Measurements from ENCODE around the gene TMEM238L.
A peak's percentile ranks its signal among the peaks of the same experiment; 100 is the strongest.
"Not testable (repeated sequence)": the region's sequence is repeated elsewhere in the genome, so short reads cannot be mapped to it uniquely, and the experiment has no call there.

The TMEM238L gene

GRCh38 chr17:10803830-10804475 lies at the start of gene TMEM238L:
Gene TMEM238L (minus strand): TSS chr17:10804099. CDS start chr17:10803963, 136 bp downstream.
- no peak for DNase-seq

DNA sequence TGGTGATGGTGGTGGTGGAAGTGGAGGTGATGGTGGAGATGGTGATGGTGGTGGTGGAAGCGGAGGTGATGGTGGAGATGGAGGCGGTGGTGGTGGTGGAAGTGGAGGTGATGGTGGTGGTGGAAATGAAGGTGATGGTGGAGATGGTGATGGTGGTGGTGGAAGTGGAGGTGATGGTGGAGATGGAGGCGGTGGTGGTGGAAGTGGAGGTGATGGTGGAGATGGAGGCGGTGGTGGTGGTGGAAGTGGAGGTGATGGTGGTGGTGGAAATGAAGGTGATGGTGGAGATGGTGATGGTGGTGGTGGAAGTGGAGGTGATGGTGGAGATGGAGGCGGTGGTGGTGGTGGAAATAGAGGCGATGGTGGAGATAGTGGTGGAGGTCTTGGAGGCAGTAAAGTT lies 42.7 kb upstream of the TMEM238L start:
- DNase-seq: not testable (repeated sequence)

DNA sequence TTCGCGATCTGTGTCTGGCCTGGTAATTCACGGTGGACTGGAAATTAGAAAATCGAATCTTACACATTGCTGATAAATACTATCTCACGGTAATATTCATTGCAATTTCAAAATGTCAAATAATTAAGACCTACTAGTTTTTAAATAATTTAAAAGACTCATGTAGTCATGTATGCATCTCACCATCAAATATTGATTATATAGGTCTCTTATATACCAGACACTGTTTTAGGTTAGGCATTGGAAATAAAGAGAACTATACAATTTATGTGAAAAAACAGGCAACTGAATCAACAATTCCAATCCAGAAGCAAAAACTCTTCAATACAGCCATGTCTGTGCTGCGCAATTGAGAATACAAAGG lies 41.5 kb upstream of the TMEM238L start:
- no peak for DNase-seq

DNA sequence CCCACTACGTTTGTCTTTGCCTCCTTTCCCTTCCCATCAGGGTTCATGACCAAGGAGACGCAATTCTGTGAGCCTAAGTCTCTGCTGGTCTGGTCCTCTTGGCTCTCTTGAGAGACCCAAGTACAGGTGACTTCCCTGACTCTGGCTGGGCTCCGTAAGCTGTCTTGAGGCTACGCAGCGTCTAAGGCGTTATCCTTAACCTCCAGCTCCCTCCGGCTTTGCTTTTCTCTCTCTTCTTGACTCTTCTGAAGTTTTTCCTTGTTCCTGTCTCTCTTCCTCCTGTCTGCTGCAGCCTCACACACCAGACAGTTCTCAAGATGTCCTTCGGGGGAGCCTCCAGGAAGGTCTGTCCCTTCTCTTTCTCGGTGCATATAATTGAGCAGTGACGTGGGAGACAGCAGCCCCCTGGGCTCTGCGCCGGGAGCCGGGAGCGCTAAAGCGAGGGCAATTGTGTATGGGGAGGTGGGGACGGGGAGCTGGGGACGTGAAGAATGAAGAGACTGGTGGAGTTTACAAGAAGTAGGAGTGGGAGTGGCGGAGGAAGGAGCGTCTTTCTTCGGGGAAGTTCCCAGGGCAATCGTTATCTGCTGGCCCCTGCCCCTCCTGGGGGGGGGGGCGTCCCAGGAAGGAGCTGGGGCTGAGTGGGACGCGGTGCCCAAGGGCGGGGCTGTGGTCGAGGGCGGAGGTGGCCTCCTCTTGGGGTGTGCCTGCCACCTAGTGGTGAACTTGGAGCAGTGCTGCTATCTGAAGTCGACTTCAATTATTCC lies 40.9 kb upstream of the TMEM238L start:
- peak; percentile 76 for DNase-seq

GRCh38 chr17:10843811-10844210 lies 39.9 kb upstream of the TMEM238L start:
- no peak for DNase-seq

- no peak for DNase-seq
Measured at GRCh38 chr17:10842658-10843057, 38.8 kb upstream of the TMEM238L start.

DNA sequence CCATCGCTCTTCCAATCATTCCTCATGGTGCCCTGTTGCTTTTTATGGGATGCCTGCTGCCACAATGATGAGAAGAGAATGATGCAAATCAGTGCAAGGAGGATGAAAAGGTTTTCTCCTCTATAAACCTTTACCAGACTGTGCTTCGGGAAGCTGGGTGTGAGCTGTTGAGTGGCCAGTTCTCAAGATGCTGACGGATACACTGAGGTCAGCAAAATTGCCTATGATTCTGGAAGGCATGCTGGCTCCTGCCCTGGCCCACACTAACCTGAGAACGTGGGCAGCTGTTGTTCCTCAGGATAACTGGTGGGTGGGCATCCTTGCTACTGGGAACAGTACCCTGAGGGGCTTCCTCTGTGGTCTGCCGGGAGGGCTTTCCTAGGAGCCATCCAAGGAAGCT lies 34.8 kb upstream of the TMEM238L start:
- DNase-seq: no peak

- DNase-seq: no peak
Measured at GRCh38 chr17:10837921-10838320, 34.0 kb upstream of the TMEM238L start, which contains the start of gene PIRT. Gene PIRT (minus strand): TSS chr17:10838087. CDS start chr17:10825645, 12,442 bp downstream.

GRCh38 chr17:10836966-10837590 lies 33.2 kb upstream of the TMEM238L start:
- DNase-seq: no peak

GRCh38 chr17:10836145-10836544 lies 32.2 kb upstream of the TMEM238L start:
- no peak for DNase-seq

GRCh38 chr17:10831696-10832095 lies 27.8 kb upstream of the TMEM238L start:
- no peak for DNase-seq

DNA sequence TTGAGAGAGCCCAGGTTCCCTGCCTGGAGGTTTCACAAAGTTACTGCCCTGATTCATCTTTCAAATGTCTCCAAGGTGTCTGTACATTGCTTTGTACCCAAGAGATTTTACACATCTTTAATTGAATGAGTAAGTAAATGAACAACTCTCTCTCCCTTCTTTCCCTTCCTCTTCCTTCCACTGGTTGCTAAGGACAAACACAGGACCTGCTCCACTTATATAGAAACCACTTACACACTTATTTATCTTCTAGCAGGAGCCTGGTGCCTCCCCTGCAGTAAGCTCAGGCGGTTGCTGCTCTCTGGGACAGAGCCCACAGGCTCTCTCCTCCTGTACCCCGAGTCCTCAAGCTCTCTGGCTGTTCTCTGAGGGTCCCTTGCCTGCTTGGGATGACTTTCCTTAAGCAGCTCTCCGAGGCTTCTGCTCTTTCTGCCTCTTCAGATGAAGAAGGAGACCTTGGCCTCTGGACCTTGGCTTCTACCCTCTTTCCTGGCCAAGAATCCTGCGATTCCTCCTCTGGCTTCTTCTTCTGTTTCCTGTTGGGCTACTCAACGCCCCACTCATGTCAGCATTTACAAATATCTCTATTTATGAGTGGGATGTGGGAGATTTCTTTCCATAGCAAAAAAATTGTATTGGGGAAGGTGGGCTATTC lies 24.1 kb upstream of the TMEM238L start:
- no peak for DNase-seq

GRCh38 chr17:10824874-10825273 lies 21.0 kb upstream of the TMEM238L start:
- no peak for DNase-seq

DNA sequence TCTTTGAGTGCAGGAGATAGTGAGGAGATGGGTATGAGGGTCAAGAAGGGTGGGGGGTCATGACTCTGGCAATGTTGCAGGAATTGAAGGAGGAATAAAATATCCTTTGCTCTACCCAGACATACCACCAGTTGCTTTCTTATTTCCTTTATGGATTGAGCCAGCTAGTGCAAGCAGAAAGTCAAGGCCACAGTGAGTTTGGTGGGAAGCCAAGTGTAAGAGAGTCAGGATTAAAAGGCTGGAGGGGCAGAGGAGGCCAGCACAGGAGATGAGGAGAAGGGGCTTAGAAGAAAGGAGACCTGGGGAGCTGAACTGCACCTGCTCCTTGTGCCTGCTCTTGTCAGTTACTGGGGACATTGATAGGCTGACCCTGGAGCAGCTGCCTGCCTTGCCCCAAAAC lies 17.9 kb upstream of the TMEM238L start:
- DNase-seq: no peak

DNA sequence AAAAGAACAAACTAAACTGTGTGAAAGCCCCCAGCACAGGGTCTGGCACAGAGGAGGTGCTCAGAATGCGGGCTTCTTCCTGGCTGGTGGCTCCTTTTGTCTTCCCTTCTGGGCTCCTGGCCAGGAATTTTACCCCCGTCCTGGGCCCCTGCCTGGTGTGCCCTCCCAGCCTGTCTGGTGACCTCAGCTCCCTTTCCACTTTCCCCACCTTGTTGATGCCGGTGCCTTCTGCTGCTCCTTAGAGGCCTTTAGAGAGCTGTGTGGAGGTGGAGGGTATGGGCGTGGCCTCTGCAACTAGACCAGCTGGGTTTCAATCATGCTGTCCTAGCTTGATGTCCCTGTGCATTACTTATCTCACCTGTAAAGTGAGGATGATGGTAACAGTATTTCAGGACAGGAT lies 17.2 kb upstream of the TMEM238L start:
- DNase-seq: no peak

GRCh38 chr17:10815319-10815718 lies 11.4 kb upstream of the TMEM238L start:
- no peak for DNase-seq

GRCh38 chr17:10814075-10814474 lies 10.2 kb upstream of the TMEM238L start:
- no peak for DNase-seq

- DNase-seq: no peak
Measured at GRCh38 chr17:10812674-10813073, 8.8 kb upstream of the TMEM238L start.

DNA sequence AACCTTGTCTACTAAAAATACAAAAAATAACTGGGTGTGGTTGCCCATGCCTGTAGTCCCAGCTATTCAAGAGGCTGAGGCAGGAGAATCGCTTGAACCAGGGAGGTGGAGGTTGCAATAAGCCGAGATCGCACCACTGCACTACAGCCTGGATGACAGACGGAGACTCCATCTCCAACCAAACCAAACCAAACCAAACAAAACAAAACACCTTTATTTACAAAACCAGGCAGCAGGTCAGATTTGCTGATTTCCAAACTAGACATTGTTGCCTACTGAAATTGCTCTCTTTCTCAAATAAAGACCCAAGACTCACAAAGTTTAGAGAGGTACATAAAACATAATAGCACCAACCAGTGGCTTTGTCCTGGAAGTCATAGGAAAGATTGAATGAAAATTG lies 5.7 kb upstream of the TMEM238L start:
- DNase-seq: no peak

DNA sequence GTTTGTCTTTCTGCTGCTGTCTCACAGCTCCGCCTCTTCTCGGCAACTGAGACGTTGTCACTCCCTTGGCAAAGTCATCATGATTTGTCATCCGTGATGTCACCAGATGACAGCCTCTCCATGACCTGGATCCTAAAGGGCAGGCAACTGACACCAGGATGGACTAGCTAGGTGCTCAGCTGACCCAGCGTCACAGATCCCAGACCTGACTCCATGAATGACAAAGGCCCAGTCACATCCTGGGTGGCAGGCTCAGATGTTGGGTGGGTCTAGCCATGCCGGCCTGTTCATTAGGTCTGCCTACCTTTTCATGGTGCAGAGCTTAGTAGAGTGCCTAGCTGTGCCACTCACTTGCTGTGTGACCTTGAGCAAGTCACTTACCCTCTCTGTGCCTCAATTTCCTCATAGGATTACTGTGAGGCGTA lies 3.8 kb upstream of the TMEM238L start:
- DNase-seq: no peak

DNA sequence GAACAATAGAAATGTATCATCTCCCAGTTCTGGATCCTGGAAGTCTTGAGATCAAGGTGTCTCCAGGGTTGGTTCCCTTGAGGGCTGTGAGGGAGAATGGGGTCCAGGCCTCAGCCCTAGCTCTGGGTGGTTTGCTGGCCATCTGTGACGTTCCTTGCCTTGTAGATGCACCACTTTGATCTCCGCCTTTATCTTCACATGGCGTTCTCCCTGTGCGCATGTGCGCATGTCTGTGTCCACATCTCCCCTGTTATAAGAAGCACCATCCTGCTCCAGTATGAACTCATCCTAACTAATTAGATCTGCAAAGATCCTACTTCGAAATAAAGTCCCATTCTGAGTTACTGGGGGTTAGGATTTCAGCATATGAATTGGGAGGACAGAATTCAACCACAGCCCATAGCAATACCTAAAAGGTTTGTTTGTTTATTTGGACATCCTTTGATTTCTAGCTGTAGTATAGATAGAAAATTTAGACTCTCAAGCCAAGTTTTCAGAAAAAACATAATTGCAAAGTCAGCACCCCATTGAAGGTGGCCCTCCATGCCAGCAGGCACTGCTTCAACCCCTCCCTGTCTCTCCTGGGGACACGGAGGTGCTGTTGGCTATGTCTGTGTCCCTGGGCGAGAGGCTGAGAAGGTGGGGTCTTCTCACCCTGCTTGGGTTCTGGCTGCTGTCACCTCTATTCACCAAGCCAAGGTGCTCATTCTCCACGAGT lies 2.8 kb upstream of the TMEM238L start:
- DNase-seq: no peak

DNA sequence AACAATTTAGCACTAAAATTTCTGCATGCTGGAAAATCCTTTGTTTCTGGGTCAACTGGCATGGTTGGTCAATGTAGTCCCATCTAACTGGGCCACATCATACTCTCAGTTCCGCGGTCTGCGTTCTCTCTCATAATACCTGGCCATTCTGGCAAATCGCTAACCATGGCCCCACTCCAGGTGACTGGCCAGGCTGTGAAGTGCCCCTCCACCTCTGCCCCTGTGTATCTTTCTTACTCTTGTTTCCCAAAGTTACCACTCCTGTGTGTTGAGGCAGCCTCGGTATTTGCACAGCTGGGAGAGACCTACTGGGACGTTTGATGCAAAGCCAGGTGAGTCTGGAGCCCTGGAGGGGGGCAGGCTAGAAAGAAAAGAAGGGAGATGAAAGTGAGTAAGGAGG lies 2.0 kb upstream of the TMEM238L start:
- DNase-seq: no peak

DNA sequence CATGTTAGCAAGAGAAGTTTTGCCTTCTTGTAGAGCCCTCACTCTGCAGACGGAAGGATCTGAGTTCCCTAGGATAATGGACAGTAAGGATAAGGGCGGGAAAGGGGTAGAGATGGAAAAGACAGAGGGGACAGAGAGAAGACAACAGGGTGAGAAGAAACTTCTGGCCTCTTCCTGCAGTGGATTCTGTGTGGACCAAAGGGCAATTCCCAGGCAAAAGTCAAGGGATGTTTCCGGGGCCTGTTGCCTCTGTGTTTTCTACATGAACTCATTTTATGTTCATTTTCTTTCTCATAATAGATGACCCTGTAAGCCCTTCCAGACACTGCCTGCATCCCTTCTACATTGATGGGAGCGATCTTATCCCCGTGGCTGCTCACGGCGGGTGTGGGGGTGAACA lies 647 bp upstream of the TMEM238L start:
- no peak for DNase-seq

Measured in stimulated activated CD4-positive, alpha-beta T cell treated with anti-CD3 and anti-CD28 coated beads, Interleukin-4, amount 100 ng/mL, for 24 hours (primary cell).